Loucy (cell line): ENCODE data around the gene MDN1.

Source experiments
- H2AFZ ChIP-seq: fragments of 200-600 bp; sonication (generic); 2 replicates; pipeline ENCODE4 v1.6.0; 2016; ENCODE audit warnings: antibody characterized with exemption, mild to moderate bottlenecking, low read length, moderate library complexity
- H3F3A ChIP-seq: fragments of 200-600 bp; 2 replicates; pipeline ENCODE4 v1.6.0; 2016; ENCODE audit warnings: antibody characterized with exemption, low read depth, mild to moderate bottlenecking
- H3K27me3 ChIP-seq: fragments of 200-600 bp; sonication (generic); 2 replicates; pipeline ENCODE4 v1.6.1; 2014; ENCODE audit warnings: low read length, mild to moderate bottlenecking; ENCODE audit not compliant: insufficient read depth, poor library complexity, severe bottlenecking
- H3K36me3 ChIP-seq: fragments of 200-600 bp; sonication (generic); 2 replicates; pipeline ENCODE4 v1.6.1; 2016; ENCODE audit warnings: low read length; ENCODE audit not compliant: insufficient read depth
- H3K4me1 ChIP-seq: fragments of 200-600 bp; sonication (generic); 2 replicates; pipeline ENCODE4 v1.5.1; 2014; ENCODE audit warnings: low read length, mild to moderate bottlenecking; ENCODE audit not compliant: insufficient read depth, poor library complexity, severe bottlenecking
- H3K4me2 ChIP-seq: fragments of 200-600 bp; sonication (generic); 2 replicates; pipeline ENCODE4 v1.6.0; 2014; ENCODE audit warnings: antibody characterized with exemption, low read length, low read depth, mild to moderate bottlenecking; ENCODE audit not compliant: poor library complexity, severe bottlenecking
- H3K4me3 ChIP-seq: fragments of 200-600 bp; sonication (generic); 2 replicates; pipeline ENCODE4 v1.5.1; 2014; ENCODE audit warnings: low read length, mild to moderate bottlenecking, mixed read lengths; ENCODE audit not compliant: poor library complexity, severe bottlenecking
- H3K79me2 ChIP-seq: fragments of 200-600 bp; sonication (generic); 2 replicates; pipeline ENCODE4 v1.6.1; 2014; ENCODE audit warnings: low read length; ENCODE audit not compliant: insufficient read depth
- H3K9ac ChIP-seq: fragments of 200-600 bp; sonication (generic); 2 replicates; pipeline ENCODE4 v1.6.0; 2014; ENCODE audit warnings: mild to moderate bottlenecking, low read depth, low read length, moderate library complexity; ENCODE audit not compliant: poor library complexity, severe bottlenecking
- H3K9me2 ChIP-seq: fragments of 200-600 bp; sonication (generic); replicated peaks from 2 replicates; pipeline ENCODE4 v1.6.1; 2016; ENCODE audit warnings: low read depth, low read length, mixed read lengths
- H3K9me3 ChIP-seq: fragments of 200-600 bp; sonication (generic); 2 replicates; pipeline ENCODE4 v1.6.1; 2014; ENCODE audit warnings: mild to moderate bottlenecking, antibody characterized with exemption, low read length, low read depth; ENCODE audit not compliant: insufficient read depth
- H4K20me1 ChIP-seq: fragments of 200-600 bp; sonication (generic); 2 replicates; pipeline ENCODE4 v1.6.0; 2014; ENCODE audit warnings: antibody characterized with exemption, low read length, mild to moderate bottlenecking; ENCODE audit not compliant: insufficient read depth, poor library complexity, severe bottlenecking
- EZH2phosphoT487 ChIP-seq: fragments of 200-600 bp; IDR thresholded peaks from 2 replicates; pipeline ENCODE4 v1.6.1; 2018; ENCODE audit warnings: antibody characterized with exemption, mild to moderate bottlenecking, moderate library complexity, borderline replicate concordance
- TF ChIP-seq, protein P1 (sequence below): fragments of 200-600 bp; sonication (generic); conservative IDR thresholded peaks from 2 replicates; pipeline ENCODE4 v1.5.1; 2014; ENCODE audit warnings: mild to moderate bottlenecking, antibody characterized with exemption, low read length

MDN1 gene

DNA sequence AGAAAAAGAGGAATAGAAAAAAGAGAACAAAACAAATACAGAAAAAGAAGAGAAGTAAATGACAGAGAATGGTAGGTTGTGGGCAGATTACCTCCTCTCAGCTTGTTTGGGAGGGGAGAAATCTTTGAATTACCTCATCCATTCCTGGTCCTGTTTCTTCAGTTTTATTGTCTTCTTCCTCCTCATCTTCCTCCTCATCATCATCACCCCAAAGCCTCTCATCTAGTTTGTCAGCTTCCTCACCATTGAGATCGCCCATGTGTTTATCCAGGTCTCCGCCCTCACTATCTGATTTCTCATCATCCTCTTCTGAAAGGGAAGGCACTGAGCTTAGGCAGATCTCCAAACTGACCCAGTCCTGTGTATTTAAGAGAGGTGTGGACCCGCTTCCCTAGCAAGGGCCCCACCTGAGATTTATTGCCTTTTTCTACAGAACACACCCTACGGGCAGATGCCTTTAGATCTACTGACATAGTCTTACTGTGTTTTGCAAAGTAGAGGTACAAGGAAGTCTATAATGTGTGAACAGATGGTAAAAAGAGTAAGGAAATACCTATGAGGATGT is 156.9 kb downstream of the MDN1 start:
- H3K4me2 ChIP-seq = no peak overlapping the region
- TF ChIP-seq, protein P1, sequence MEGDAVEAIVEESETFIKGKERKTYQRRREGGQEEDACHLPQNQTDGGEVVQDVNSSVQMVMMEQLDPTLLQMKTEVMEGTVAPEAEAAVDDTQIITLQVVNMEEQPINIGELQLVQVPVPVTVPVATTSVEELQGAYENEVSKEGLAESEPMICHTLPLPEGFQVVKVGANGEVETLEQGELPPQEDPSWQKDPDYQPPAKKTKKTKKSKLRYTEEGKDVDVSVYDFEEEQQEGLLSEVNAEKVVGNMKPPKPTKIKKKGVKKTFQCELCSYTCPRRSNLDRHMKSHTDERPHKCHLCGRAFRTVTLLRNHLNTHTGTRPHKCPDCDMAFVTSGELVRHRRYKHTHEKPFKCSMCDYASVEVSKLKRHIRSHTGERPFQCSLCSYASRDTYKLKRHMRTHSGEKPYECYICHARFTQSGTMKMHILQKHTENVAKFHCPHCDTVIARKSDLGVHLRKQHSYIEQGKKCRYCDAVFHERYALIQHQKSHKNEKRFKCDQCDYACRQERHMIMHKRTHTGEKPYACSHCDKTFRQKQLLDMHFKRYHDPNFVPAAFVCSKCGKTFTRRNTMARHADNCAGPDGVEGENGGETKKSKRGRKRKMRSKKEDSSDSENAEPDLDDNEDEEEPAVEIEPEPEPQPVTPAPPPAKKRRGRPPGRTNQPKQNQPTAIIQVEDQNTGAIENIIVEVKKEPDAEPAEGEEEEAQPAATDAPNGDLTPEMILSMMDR = no peak
- no peak for TF ChIP-seq EZH2phosphoT487
- no peaks in the 10 kb centered on the region for H3K4me1 ChIP-seq
- no peak overlapping the region for H3K4me3 ChIP-seq
- no peak overlapping the region for H3K9ac ChIP-seq
- H3K9me3 ChIP-seq = no peaks in the 10 kb centered on the region
- H3K79me2 ChIP-seq = no peaks in the 10 kb centered on the region
- peaks cover 70% of the 10 kb centered on the region for H3K36me3 ChIP-seq
- H3K9me2 ChIP-seq = no peaks in the 10 kb centered on the region
- H4K20me1 ChIP-seq = no peaks in the 10 kb centered on the region
- H3F3A ChIP-seq = no peaks in the 10 kb centered on the region
- no peaks in the 10 kb centered on the region for H3K27me3 ChIP-seq
- no peak overlapping the region for H2AFZ ChIP-seq

DNA sequence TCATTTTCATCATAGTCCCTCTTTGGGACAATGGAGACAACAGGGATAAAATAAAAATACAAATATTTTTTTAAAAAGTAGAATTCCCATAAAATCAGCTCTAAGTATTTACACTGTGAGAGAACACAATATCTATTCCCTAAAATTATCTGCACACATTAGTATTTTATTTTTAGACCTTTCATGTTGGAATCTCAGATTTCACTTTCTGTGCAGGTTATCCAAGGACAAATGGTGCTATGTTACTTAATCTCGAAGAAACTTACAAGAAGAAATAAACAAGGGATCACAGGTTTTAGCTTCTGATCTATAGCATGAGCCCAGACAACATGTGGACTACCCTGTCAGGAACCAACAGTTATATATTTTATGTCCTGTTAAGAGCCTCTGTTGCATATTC is 158.0 kb downstream of the MDN1 start:
- Histone ChIP-seq H3F3A (no peaks in the 10 kb centered on the region), H3K4me1 (no peaks in the 10 kb centered on the region), H4K20me1 (no peaks in the 10 kb centered on the region), H3K9me2 (no peaks in the 10 kb centered on the region), H3K27me3 (no peaks in the 10 kb centered on the region), H3K9me3 (no peaks in the 10 kb centered on the region), H3K9ac (no peak overlapping the region), H2AFZ (no peak overlapping the region), H3K4me2 (no peak overlapping the region), H3K4me3 (no peak overlapping the region), H3K79me2 (no peaks in the 10 kb centered on the region), H3K36me3 (peaks cover 69% of the 10 kb centered on the region)
- TF ChIP-seq, protein P1 = no peak
- TF ChIP-seq EZH2phosphoT487 = no peak

DNA sequence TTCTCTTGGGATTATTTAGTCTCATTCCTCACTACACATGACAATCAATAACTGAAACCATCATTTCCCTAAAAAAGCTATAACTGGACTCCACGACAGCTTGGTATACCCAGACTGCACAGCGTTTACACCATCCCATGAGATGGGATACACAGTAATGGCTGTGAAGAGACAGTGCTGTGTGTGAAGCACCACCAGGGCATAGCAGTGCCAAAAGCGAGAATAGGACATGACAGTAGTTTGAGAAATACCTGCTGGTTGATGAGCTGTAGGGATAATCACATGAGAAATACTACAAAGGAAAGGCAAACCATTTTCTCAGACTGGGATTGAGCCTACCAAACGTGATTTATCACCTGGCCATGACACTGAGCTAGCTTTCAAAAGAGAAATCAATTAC is 158.6 kb downstream of the MDN1 start:
- Histone ChIP-seq H2AFZ (no peak overlapping the region), H3K9me2 (no peaks in the 10 kb centered on the region), H3K9me3 (no peaks in the 10 kb centered on the region), H3F3A (no peaks in the 10 kb centered on the region), H3K9ac (no peak overlapping the region), H4K20me1 (no peaks in the 10 kb centered on the region), H3K4me1 (no peaks in the 10 kb centered on the region), H3K4me3 (no peak overlapping the region), H3K27me3 (no peaks in the 10 kb centered on the region), H3K36me3 (peaks cover 72% of the 10 kb centered on the region), H3K79me2 (no peaks in the 10 kb centered on the region), H3K4me2 (no peak overlapping the region)
- TF ChIP-seq EZH2phosphoT487 = no peak
- TF ChIP-seq, protein P1 = no peak
